Right forelimb (tissue), 1 donor: ENCODE data around the gene NCK2.

Experiments
- DNase-seq: peaks from one replicate; pipeline ENCODE4 v3.0.0-alpha.2; 2018

The NCK2 gene

DNA sequence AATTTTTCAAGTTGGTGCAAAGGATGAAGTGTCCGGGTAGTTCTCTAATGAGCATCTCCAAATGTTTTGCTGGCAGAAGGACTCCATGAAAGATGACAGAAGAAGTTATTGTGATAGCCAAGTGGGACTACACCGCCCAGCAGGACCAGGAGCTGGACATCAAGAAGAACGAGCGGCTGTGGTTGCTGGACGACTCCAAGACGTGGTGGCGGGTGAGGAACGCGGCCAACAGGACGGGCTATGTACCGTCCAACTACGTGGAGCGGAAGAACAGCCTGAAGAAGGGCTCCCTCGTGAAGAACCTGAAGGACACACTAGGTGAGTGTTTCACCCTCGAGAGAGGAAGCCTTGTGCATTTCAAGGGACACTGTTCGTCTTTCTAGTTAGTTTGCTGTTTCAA is 110.3 kb downstream of the NCK2 start:
- no peak for DNase-seq

DNA sequence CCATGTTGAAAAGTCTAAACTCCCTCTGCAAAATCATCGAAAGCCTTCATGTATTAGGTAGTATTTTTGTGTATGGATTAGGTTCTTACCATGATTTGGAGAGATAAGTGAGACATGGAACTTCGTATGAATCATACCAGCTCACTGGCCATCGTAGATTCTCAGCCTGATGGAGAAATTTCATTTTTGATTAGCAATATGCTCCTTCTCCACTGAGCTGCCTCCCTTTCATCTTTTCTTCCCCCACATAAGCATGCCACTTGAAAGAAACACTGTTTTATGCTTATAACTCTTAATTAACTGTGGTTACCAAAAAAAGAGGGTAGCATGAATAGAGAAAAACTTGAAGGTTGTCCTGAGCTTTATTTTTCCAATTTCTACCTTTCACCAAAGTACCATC is 111.9 kb downstream of the NCK2 start:
- no peak for DNase-seq

DNA sequence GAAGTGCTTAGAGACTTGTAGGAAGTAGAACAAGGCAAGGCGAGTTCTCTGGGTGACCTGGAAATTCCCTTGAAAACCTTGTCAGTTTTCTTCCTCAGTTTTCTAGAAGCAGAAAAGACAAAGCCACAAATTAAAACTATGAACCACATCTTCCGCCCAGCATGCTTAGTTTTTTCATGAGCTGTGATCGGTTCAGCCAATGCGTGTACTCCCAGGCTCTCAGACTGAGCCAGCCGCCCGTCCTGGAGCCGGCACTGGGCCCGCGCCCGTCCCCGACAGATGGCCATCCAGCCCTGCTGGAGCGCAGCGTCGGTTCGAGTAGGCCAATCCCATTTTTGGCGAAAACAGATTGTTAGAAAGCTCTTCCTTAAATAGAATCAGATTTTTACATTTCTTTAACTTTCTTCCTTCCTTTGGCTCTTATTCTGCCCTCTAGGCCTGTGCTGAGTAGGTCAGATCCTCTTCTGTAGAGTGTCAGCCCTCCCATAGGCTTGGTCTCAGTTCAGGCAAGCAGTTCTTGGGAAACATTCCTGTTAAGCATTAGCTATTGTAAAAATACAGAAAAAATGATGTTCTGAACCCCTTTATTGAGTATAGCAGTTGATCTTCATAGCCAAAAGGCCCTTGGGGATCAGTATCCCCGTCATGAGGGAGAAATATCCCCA is 112.5 kb downstream of the NCK2 start:
- DNase-seq: no peak

DNA sequence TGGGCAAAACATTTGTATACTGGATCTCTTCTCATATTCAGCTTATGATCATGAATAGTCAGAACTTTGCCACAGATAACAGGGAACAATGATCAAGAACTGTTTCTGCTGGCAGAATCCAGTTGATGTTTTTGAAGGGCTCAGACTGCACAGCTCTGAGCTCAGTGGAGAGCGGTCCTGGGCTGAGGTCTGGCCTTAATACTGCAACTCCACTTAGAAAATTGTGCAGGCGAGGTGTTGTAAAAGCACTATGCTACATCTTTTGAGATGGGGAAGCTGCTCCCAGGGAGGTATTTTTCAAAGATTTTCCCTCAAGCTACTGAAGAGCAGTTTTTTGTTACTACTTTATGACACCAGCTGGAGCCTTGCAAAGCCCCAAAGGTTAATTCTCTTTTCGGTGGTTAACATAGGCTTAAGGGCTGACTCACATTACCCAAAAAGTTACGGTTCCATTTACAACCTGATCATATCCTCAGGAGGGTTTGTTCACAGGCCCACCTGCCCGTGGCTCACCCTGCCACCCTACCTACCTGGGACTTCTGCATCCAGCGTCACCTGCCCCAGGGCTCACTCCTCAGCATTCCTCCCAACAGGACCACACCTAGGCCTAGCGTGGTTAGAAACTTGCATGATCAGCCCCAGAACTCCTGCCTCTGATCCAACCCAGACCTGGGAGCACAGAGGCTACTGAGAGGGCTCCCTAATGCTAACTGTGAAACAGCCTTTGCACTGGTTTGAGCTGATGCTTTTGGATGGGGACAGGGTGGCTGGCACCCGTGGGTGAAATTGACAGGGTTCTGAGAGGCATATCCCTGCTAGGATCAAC is 114.4 kb downstream of the NCK2 start:
- no peak for DNase-seq

DNA sequence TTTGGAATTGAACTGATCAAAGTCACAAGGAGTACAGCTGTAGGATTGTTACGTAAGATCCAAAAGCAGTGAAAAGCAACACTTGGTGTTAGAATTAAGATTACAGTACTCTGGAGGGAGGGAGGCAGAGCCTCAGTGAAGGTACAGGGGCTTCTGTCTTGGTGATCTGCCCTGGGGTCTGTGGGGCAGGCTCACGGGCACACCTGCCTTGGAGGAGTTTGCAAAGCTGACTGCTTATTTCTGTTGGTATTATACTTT is 114.9 kb downstream of the NCK2 start:
- no peak for DNase-seq

DNA sequence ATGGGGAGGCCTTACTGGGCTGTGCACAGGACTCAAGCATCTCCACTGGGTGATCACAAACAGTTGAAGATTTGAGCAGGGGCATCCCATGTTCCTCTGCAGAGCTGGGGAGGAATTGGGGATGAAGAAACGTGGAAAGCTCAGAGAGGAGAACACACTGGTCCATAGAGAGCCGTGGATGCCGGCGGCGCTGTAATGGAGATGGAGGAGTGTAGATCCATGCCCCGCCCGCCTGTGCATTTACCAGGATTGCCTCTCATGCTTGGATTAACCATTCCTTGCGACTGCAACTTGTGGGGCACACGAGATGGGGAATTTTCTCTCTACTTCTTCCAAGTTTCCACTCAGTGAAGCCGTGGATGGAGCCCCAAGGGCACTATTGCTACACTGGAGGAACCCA is 115.9 kb downstream of the NCK2 start:
- no peak for DNase-seq

DNA sequence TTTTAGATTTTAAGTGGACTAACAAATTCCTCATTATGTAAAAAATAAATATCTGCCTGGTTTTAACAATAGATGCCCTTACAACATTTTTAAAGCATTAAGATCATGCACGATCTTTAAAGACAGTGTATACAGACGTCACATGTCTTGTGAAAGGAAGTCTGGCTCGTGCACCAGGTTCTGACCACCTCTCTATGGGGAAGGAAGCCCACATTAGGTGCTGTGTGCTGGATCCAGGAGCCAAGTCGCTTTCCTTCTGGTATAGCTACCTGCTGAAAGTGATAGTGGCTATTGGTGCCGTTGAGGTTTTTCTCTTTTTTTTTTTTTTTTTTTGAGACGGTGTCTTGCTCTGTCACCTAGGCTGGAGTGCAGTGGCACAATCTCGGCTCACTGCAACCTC is 116.5 kb downstream of the NCK2 start:
- no peak for DNase-seq

DNA sequence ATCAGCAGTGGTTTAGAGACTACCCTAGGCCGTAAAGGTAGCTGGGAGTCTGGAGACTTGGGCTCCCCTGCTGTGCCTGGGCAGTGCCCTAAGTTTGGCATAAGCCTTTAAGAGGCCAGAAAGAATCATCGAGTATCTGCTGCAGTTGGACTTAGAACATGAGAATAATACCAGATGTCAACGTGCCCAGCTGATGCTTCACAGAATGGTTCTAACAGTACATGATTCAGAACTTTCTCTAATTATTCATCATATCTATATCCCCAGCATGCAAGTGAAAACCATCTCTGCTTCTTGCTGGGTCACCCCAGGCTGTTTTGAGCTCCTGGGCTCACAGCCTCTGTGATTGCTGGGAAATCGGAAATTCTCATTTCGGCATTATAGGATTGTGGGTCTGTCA is 118.1 kb downstream of the NCK2 start:
- DNase-seq: no peak

DNA sequence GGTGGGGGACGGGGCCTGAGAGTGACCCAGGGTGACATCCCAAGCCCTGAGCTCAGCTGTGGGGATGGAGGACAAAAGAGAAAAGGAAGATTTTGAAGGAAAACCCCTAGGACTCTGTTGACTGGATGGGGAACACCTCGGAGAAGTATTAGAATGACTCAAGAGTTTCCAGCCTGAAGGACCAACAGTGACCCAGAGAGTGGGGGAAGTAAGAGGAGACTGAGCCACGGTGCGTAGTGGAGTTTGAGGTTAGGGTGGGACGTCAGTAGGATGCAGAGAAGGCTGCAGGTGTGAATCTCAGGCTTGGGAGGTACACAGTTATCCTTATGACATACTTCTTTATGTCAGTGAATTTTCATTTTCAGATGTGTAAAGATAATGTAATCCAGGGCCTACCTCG is 119.5 kb downstream of the NCK2 start:
- no peak for DNase-seq

DNA sequence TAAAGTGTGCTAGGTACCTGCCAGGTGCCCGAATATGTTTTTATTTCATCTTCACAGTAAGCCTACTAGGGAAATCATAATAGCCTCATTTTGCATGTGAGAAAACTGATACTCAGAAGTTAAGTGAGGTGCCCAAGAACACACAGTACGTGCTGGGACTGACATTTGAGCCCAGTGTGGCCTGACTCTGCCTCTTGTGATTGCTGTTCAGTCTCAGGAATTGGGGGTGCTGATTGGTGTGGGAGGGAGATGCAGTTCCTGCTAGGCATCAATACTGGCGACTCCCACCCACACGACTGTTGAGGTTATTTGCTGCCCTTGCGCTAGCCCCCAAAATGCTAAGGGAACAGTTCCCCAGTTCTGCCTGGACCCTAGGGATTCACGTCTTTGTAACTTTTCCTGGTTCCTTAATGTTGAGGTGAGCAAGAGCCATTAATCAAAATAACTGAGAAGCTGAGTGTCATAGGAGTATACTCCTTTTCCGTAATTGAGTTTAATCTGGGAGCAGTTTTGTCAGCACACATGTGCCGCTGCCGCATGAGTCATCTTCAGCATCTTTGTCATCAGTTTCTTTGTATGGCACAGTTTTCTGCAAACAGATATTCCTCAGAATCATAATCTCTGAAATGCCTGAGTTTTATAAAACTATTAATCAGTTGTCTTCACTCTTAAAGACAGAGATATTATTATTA is 120.7 kb downstream of the NCK2 start:
- DNase-seq: no peak

DNA sequence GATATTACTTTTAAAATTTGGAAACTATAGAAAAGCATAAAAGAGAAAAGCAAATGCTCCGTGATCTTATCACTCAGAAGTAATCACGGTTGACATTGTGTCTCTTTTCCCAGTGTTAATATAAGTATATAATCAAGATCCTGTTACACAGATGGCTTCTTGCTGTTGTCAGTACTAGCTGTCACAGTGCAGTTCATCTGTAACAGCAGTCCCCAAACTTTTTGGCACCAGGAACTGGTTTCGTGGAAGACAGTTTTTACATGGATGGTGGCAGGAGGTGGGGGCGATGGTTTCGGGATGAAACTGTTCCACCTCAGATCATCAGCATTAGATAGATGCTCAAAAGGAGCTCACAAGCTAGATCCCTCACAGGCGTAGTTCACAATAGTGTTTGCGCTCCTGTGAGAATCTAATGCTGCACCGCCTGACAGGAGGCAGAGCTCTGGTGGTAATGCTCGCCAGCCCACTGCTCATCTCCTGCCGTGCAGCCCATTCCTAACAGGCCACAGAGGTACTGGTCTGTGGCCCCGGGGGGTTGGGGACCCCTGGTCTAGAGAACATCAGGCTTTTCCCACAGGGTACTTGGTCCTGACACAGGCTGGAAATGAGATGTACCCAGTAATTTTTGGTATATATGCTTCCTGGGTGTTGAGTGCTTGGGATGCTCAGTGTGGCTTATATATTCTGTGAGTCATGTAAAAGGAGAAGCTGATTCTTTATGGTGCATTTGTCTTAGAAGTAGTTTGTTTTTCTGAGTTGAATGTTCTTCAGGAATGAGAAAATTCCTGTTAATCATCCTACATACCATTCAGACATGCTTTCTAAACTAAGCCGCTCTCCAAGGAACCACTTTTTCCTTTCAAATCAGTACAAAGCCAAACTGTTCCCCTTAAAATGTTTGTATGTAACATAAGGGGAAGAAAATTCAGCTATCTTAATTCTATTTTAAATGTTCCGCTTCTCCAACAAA is 121.8 kb downstream of the NCK2 start:
- DNase-seq: no peak

DNA sequence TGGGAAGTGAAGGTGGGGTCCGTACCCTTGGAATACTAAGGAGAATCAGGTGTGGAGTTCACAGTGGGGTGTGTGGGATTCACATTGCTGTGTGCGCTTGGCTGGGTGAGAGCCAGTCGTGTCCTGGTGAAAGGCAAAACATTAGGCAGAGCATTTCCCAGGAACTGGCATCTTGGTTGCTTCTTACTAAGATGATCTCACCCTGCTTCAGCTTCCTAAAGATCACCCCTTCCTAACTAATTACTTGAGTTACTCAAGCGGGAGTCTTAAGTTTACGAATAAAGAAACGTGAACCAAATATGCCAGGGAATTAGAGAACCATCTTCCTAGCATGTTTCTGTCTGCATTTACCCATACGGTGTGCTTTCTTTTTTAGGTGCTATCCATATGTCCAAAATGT is 122.9 kb downstream of the NCK2 start:
- no peak for DNase-seq

DNA sequence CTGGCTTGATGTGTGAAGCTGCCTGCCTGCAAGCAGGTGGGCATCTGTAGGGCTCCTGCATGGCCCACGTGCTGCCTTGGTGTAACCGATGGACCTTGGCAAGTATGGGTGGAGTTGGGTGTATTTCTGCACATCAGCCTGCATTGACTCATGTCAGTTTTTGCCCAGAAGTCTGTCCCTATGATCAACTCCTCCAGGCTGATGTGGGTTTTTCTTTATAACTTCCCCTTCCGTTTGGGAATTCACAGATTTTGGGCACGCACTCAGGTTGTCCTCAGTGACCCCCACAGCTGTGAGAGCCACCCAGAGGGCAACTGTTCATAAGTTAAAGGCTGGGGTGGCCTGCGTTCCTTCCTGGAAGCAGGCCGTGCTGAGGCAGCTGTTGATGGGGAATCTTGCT is 123.3 kb downstream of the NCK2 start:
- DNase-seq: no peak

DNA sequence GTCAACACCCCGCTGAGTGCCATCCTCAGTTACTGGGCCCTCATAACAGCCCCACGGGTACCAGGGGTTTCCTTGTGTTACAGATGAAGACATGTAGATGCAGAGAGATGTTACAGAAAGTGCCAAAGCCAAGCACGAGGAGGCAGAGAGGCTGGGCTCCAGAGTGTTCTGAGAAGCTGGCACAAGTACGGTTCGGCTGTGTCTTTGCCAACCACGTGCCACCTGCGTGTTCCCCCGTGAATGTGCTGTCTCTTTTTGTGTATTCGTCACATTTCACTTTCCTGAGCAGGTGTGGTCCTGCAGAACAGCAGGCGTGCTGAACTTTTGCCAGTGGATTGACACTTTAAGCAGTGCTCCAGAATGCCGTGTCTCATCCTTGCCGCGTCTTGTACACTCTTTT is 124.6 kb downstream of the NCK2 start:
- DNase-seq: no peak

DNA sequence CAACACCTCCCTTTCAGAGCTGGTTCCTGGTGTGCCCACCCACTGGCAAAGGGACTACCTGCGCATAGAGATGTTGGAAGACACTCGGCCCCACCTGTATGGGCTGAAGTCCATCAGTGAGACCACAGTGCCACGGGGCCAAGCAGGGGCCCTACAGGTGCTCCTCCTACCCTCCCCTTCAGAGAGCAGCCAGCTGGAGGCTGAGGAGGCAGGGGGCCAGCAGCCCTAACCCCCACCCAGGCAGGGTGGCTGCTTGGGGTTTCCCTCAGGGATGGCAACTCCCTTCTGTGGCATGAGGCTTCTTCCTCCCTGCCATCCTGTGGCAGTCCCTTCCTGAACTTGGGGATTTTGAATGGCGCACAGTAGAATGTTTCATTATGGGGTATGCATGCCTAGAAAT is 125.3 kb downstream of the NCK2 start:
- no peak for DNase-seq

DNA sequence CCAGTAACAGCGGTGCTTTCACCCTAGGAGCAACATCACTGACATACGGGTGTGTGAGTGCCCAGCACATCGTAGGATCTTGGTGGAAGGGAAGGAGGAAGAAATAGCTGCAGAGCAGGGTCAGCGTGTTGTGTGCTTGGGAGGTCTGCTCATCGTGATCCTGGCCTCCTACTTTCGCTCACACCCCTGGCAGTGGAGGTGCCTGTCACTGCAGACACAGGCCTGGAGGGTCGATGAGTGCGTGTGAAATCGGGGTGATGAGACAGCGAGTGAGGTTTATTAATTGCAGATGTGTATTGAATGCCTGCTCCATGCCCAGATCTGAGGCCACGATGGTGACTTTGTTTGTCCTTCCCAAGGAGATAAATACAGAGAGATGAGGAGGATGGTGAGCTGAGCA is 126.1 kb downstream of the NCK2 start:
- no peak for DNase-seq

DNA sequence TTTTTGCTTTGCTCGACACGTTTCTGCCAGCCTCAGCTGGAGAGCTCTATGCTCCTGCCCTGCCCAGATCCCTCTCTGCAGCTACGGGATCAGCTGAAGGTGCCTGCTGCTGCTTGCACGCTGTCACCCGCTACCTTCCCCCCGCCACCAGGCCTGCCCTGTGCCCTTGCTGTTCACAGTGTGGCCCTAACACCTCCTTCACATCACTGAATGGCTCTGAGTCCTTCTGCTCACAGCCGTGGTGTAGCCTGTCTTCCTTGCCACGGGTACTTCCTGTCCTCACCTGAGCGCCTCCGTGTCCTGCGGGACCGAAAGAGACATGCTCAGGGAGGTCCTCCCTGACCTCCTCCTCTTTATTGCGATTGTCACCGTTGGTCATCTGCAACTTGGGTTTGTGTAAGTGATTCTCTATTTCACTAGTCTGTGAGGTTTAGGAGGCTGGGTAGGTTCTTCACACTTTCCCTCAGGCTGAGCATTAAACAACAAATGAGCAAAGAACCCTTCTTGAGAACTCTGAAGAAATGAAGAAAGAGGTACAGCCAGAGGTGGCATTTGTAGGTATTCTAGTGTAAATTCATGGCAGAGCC is 127.5 kb downstream of the NCK2 start:
- no peak for DNase-seq

DNA sequence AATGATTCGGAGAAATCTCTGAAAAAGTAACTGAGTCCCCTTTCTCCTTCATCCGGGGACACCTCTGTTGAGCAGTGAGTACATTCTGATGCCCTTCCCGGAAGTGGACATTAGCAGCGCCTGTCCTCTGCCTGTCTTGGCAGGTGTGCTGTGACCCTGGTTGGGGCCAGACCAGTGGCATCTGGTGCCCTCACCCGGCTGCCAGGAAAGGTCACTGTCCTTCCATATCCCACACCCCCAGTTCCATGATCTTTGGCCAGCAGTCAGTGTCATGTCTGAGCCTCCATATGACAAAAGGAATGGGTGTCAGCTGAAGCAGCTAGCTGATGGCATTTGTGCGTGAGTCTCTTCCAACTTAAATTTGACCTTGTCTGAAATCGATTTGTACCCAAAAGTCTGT is 128.1 kb downstream of the NCK2 start:
- DNase-seq: no peak

DNA sequence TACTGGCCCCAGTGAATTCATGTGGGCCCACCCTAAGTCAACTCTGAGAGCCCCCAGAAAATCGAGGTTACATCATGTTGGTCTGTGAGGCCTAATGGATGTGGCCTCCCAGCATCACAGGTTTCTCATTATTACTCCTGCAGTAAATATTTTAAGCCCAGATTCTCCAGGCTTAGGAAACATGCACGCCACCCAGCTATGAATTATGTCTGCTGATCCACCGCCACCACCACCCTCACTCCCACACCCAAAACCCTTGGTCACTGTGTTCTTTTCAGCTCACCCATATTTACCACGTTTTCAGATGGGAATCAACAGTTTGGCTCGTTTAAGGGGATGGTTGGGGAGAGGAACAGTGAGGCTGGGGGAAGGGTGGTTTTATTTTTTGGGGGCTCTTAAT is 128.6 kb downstream of the NCK2 start:
- no peak for DNase-seq

DNA sequence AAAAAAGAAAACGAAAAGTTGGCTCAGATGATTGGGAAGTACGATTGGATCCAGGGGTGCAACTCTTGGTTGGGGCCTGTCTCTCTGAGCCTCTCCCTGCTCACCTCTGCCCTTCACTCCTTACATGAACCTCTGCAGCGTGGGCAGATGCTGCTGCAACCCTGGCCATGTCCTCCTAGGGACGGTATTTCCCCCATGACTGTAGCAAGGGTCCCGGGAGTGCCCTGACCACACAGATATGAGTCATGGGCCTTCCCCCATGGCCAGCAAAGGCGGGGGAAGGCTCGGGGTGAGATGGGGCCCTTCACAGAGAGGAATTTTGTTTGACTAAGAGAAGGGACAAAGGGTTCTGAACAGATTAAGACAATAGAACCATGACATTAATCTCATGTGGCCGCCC is 129.0 kb downstream of the NCK2 start:
- DNase-seq: no peak

DNA sequence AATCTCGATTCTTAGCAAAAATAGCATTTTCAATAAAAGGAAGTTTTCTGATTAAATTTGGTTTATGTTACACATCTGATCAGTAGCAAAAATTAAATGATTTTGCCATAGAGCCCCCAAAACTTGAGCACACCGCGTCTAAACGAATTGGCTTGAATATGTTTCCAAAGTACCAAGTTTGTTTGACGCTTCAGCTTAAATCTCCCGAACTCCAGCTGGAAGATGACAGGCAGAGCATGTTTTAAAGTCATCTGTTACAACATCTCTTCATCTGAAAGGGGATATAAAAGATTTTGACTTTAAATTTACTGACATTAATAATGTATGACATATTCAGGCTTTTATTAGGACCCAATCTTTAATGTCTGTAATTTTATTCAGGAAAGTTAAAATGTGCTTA is 129.8 kb downstream of the NCK2 start:
- DNase-seq: no peak

DNA sequence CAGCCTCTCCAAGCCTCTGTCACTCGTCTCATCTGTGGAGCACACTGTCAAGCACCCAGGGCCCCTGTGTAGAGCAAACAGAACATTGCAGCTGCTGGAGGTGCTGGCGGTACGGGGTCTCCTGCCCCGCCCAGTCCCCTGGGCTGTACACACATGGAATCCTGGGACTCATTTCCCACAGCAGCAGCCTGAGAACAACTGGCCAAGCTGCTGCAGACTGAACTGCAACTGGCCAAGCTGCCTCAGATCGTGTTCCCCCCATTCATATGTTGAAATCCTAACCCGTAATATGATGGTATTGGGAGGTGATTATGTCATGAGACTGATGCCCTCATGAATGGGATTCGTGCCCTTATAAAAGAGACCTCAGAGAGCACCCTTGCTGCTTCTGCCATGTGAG is 130.5 kb downstream of the NCK2 start:
- DNase-seq: no peak

DNA sequence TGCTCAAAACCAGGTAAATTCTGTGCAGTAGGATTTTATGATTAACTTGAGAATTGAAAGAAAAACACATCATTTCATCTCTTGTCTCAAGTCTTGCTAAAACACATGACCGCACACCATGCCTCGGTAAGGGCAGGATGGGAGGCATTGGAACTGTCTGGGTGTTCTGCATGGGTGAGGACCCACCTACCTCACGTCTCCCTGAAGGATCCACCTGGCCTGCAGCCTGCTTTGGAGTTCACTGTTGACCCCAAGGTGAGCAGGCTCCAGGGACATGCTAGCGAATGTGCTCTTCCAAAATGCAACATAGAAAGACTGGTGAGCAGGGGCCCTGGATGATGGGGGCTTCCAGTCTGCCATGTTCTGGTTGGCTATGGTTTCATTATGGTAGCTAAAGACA is 131.5 kb downstream of the NCK2 start:
- DNase-seq: no peak
